Stimulated activated CD8-positive, alpha-beta memory T cell treated with anti-CD3 and anti-CD28 coated beads, Interleukin-7, amount 100 ng/mL, for 4 hours (primary cell): ENCODE results near the gene PTPN20.

ENCODE experiments used
- DNase-seq, 2 donors: peaks; one replicate each; pipeline ENCODE4 v3.0.0-alpha.2; 2020; ENCODE audit warnings: low read depth in 2 of 2

Gene PTPN20

DNA sequence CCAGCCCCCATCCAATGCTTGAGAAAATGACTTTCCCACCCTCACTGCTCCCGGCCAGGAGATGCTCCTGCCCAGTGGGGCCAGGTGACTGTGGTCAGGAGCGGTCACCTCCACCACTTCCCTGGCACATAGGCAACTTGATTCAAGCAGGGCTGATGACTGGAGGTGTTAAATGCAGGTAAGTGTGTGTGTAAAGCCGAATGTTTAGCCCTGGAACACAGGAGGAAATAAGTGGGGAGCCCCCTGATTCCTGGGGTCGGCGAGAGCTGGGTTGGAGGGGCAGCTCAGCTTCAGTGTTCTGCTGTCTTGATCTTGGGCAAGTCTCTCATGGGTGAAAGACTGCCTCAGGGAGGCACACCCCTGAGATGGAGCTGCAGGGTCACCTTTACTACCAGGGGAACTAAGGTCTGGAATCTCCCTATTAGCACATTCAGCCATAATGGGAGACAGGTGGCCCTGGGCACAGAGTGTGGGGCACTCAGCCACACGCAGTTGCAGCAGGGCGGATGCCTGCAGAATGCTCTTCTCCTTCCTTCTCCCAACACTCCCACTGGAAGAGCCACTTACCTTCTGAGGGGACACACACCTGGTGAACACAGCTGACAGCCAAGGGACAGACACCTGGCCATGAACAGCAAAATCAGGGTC lies 124.1 kb downstream of the PTPN20 start:
- no peak for DNase-seq

DNA sequence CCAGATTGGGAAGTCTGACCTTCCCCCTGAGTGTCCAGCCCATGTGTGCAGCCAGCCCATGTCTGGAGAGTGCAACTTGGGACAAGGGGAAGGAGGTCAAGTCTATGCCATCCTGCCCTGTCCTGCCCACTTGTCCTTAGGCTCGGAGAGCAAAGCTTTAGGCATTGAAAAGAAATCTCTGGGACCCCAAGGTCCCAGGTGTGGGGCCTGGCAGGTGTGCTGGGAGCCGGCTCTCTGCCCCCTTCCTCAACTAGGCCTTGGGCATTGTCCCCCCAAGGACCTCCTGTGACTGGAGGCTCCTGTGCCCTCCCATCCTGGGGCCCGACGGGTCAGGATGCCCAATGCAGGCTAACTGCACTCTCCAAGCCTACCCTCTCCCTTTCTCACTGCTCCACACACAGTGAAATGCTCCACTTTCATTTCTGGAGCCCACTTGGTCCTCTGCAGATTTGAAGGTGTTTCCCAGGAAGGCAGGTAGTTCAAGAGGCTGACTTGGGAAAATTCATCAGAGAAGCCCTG lies 124.7 kb downstream of the PTPN20 start:
- no peak for DNase-seq

DNA sequence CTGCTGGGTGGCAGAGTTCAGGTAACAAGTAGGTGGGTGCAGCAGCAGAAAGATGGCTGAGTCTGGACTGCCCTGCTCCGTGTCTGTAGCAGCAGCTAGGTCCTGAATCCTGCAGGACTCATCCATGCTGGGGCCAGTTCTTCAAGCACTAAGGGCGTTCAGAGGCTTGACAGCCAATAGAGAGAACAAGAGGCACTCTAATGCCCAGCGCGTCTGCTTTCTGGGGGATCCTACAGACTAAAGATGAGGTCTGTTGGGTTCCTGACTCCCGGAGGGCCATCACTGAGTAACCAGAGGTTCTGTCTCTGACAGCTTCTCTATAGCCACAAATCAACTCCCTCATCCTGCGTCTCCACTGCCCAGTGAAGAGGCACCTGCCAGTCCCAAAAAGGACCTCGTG lies 125.5 kb downstream of the PTPN20 start:
- DNase-seq, result no peak

GRCh38 chr10:47037654-47038425 lies 126.6 kb downstream of the PTPN20 start:
- DNase-seq, result no peak

DNA sequence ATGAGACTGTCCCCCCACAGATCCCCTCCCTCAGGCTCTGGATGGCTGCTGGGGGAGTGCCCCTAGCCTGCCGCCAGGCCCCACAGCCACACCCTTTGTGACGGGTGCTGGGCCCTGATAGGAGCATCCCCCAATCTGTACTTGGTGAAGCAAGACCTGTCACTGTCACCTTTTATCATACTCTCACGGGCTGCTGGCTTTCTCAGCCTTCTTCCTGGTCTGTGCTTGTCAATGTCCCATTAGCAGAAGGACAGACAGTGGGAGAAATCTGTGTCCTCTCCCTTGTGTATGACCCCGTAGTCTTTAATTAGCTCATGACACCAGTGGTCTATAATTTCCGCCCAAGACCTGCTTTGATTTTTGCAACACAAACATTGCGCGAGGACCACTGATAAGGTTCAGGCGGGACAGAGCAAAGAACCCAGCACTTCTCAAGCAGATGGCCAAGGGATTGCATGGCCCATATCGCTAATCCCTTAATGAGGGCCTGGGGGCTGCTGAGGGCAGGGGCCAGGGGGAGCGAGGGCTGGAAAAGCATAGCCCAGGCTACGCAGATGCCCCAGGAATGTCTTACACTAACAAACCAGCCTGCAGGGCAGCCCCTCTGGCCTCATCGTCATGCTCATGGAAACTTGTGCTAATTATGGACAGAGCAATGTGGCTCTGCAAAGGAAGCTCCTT lies 127.8 kb downstream of the PTPN20 start:
- DNase-seq, result no peak

GRCh38 chr10:47039562-47039913 lies 128.3 kb downstream of the PTPN20 start:
- no peak for DNase-seq

DNA sequence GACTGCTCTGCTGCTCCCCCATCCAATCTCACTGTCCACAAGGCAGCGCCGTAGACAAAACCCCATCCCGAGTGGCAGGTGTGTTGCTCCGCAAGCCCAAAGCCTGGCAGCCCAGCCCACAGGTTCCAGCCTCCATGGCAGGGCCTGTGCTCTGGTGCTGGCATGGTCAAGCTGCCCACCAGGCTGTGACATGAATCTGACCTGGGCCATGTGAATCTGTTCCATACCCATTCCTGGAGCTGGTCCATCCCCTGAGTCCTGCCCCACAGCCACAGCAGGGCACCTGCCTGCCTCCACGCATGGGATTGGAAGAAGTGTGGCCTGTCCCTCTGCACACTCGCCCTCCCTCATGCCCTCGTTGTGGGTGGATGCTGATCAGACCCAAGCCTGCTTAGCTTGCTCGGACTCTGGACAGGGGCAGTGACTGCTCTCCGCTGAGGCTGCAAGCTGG lies 128.8 kb downstream of the PTPN20 start:
- DNase-seq, result no peak

DNA sequence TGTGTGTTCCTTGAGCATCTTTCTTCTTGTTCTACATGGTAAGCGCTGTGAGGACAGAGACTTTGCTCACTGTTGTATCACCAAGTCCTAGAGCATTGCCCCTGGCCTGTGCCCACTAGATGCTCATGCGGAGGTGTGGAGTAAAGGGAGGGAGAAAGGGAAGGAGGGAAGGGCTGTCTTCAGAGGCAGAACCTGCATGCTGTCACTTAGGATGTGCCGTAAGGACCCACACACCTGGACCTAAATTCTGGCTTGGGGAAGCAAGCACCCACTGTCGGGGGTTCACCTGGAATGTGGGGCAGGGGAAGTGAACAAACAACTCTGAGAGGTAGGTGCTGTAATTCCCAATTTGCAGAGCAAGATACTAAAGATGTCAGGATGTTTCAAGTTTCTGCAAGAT lies 129.5 kb downstream of the PTPN20 start:
- DNase-seq, result no peak

GRCh38 chr10:47041396-47042198 lies 130.4 kb downstream of the PTPN20 start:
- no peak for DNase-seq

DNA sequence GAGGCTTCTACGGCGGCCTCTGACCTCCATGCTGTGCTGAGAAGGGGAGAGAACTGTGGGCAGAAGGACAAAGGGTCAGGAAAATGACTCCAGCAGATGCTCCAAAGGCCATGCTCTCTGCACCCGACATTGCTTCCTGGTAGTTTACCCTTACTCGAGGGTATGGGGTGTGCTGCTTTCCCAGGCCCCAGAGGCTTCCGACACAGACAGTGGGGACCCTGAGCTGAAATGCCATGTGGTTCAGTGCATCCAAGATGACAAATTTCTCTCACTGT lies 130.9 kb downstream of the PTPN20 start:
- no peak for DNase-seq

- no peak for DNase-seq
These were observed 131.8 kb downstream of the PTPN20 start for GRCh38 chr10:47042780-47043750.

- no peak for DNase-seq
These were observed 132.8 kb downstream of the PTPN20 start for GRCh38 chr10:47043928-47044538.

- no peak for DNase-seq
These were observed 133.5 kb downstream of the PTPN20 start for GRCh38 chr10:47044741-47045140.

DNA sequence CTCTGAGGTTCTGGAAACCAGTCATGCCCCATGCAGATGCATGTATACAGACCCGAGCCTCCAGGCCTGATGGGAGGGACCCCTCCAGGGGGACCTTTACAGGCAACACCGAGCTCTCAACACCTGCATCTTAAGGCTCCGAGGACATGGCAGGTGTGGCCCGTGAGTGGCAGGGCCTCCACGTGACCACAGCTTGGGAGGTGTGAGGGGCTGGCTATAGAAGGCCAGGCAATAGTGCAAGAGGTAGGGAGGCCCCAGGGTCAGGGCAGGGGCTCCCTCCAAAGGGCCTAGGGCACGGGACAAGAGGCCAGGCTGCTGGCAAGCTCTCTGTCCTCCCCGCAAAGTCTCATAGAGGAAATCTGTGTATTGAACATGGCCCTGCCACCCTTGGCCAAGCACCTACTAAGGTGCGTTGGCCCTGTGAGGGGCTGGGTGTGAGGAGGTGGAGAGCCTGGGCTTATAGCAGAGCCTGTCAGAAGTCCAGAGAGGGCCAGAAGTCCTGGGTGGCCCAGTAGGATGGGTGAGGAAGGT lies 134.2 kb downstream of the PTPN20 start:
- no peak for DNase-seq

- no peak for DNase-seq
These were observed 135.3 kb downstream of the PTPN20 start for GRCh38 chr10:47046321-47047126.

- no peak for DNase-seq
These were observed 135.9 kb downstream of the PTPN20 start for GRCh38 chr10:47047127-47047504.

DNA sequence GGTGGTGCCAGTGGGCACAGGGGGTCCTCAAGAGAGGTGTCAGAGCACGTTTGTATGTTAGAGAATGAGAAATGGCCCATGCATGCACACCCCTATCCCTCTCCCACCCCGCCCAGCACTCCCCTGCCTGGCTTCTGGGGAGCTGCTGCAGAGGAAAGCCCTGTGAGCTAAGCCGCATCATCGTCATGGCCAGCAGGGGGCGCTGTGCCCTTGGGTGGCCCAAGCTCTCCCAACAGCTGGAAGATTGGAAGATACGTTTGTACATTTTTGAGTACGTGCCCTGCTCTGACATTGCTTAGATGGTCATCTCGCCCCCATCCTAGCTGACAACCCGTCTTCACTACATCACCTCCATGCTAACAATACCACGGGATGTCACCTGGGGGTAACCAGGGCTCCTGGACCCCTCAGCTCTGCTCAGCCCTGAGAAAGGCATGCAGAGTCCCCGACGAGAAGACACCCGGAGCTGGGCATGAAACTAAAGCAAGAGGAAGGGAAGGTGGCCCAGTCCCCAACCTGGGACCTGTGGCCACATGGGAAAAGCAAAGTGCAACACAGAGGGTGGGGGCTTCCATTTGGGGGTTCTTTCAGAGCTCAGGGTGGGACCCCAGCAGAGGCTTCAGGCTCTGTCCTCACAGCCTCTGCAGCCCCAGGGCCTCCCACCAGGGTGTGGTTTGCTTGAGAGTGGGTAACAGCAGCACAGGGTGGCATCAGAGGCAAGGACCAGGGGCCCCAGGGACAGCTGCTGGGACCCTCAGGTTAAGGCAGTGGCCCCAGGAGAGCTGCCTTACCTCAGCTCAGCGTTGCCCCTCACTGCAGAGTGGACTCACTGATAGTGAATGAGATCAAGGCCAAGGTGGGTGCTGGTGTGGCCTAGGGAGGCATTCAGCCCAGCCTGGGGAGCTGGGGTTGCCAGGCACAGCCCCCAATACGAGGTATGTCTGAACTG lies 136.6 kb downstream of the PTPN20 start:
- peak; percentile 50 for DNase-seq

DNA sequence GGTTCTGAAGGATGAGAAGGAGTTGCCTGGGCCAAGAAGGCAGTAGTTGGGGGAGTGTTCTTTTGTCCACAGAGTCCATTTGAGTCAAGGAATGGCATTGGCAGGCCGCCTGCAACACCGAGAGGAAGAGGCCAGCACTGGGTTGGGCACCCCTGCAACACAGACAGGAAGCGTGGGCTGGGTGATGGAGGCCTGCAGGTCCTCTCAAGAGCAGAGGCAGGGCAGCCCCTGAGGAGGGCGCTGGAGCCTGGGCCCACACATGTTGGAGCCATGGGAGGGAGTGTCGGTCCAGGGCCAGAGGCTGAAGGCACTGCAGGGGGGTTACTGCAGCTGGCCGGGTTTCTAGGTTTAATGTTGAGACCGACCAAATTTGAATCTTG lies 137.3 kb downstream of the PTPN20 start:
- DNase-seq, result no peak
